NCI-H2196 (cell line): ENCODE measurements around the gene TNFRSF25.

ENCODE experiments used
- DNase-seq: peaks from one replicate; lab custom pipeline; 2025; ENCODE audit not compliant: unreplicated experiment; lab: John Stamatoyannopoulos, UW

TNFRSF25 gene

GRCh38 chr1:6488602-6489382 lies 22.8 kb upstream of the TNFRSF25 start:
- DNase-seq, result no peak

DNA sequence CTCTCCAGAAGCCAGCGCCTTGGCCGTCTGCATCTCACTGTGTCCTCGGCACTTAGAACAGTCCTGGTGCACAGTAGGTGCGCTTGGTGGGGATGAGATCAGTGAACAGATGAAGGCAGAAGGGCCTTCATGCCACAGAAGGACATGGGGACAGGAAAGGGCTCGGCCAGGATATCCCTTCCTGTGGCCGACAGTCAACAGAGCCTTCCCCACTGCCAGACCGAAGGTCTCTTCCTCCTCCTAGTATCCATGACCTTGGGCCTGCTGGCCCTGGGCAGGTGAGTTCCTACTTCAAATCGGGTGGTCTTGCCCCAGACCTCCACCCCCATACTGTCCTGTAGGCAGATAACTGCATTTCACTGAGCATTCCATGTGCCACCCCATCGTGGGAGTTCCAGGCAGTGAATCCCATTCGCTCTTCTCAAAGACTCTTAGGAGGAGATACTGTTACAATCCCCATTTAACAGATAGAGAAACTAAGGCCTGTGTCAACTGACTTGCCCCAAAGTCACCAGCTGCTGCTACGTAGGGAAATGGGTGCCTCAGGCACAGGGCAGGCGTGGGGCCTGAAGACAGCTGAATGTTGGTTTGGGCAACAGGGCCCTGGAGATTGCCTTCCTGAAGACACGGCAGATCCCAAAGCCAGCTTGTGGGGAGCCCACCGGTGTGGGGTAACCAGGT lies 22.0 kb upstream of the TNFRSF25 start:
- DNase-seq, result no peak

- peak; percentile 85 for DNase-seq
These were observed 20.5 kb upstream of the TNFRSF25 start for GRCh38 chr1:6486433-6487011.

- DNase-seq, result no peak
These were observed 19.5 kb upstream of the TNFRSF25 start for GRCh38 chr1:6485168-6486101.

DNA sequence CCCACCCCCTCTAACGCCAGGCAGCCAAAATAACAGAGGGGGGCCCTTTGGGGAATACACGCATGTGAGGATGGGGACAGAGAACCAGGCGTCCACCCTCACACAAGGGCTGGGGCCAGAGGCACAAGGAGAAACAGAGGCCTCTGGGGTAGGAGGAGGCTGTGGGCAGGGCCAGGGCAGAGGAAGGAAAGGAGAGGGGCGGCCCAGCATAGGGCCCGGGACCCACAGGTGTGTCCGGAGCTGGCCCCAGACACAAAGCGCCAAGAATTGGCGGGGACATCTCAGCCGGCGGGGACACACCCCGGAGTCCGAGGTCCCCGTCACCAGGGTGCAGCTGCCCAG lies 18.8 kb upstream of the TNFRSF25 start:
- no peak for DNase-seq

- DNase-seq, result no peak
These were observed 17.8 kb upstream of the TNFRSF25 start for GRCh38 chr1:6483761-6484117.

DNA sequence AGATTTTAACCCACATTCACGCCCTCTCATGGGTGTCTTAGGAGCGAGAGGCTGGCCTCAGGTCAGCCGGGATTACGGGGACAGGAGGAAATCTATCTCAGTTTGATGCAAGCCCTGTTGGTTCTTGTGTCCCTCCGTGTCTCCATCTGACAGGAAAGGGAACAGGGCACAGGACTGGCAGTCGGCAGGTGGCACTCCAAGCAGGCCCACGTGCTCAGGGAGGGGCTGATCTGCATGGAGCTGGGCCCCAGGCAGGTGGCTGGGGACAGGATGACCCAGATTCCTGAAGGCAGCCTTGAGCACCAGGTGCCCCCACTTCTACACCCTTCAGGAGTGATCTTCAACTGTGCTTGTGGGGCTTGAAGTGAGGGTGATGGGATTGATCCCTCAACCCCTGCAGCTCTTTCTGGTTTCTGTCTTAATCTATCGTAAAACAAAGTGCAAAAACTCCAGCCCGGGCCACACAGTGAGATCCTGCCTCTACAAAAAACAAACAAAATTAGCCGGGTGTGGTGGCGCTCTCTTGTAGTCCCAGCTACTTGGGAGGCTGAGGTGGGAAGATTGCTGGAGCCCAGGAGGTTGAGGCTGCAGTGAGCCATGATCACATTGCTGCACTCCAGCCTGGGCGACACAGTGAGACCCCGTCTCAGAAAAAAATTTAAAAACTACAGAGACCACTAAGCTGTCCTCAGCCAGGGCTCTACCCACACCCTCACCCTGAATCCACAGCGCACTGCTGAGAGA lies 17.2 kb upstream of the TNFRSF25 start:
- DNase-seq, result peak; percentile 41

DNA sequence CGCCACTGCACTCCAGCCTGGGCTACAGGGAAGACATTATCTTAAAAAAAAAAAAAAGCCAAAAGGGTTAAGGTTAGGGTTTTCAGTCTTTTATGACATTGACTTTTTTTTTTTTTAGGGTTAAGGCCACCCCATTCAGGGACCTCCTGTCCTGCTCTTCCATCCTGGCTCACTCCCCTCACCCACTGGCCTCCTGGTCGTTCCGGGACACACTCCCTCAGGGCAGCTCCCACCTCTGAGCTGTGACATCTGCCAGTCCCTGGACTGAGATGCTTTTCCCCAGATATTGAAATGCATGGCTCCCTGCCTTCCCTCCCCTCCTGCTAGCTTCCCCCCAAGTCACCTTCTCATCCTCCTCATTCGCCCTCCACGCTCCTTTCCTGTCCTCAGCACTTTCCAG lies 15.8 kb upstream of the TNFRSF25 start:
- DNase-seq, result no peak

DNA sequence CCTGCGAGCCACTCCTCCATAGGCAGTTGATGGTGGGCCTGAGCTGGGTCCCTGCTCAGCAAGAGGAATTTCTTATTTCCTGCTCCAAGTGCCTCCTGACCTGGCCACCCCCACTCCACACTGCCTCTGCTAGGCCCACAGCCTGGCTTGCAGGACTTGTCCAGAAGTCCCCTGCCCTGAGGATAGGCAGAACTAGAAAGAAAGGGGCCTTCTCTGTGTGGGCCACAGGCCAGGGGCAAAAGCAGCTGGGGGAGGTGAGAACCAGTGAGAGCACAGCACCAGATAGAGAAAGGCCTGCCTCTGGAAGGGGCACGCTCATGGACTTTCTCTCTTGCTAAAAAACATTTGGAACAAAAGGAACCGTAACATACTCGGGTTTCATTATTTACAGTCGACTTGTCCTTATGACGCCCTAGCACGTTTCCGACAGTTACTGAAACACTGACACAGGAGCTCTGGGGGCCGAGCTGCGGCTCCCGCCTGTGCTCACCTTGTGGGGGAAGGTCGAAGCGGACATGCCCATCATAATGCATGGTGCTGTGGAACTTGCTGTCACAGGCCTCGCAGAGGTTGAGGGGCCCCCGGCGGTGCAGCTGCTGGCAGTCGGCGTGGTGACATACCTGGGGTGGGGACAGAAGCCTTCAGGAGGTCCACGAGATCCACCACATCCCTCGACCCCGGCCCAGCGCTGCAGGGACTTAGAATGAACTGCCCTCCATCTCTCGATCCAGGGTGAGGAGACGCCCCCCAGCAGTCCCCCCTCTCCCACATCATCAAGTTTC lies 11.3 kb upstream of the TNFRSF25 start:
- no peak for DNase-seq

- no peak for DNase-seq
These were observed 10.5 kb upstream of the TNFRSF25 start for GRCh38 chr1:6476483-6476882.

- DNase-seq, result peak; percentile 81
These were observed 9.6 kb upstream of the TNFRSF25 start for GRCh38 chr1:6475381-6476133.

- no peak for DNase-seq
These were observed 8.9 kb upstream of the TNFRSF25 start for GRCh38 chr1:6474815-6475282.

- DNase-seq, result peak; percentile 87
These were observed 8.2 kb upstream of the TNFRSF25 start for GRCh38 chr1:6473974-6474814.

GRCh38 chr1:6473156-6473555 lies 7.2 kb upstream of the TNFRSF25 start:
- DNase-seq, result no peak

- DNase-seq, result no peak
These were observed 6.4 kb upstream of the TNFRSF25 start for GRCh38 chr1:6472391-6472790.

DNA sequence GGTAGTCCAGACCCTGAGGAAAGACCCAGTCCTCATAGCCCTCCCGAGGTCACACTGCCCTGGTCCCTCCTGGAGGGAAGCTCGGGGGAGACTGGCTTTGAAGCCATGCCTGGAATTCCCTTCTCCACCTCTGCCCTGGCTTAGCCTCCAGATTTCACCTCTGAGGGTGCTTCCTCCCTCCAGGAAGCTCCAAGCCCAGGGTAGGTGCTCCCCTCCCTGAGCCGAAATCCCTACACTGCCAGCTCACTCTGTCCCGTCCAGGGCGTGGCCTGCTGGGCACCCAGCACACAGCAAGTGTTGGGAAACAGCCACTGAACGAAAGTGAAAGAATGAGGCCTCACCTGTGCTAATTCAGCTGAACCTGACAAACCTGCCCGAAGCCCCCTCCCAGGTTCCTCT lies 6.0 kb upstream of the TNFRSF25 start:
- DNase-seq, result no peak

- DNase-seq, result no peak
These were observed 5.4 kb upstream of the TNFRSF25 start for GRCh38 chr1:6471086-6471969.
